B cell (primary cell): ENCODE measurements around the gene RNF17. TPM values are rescaled to one million over a fixed set of nuclear protein-coding genes. Genes with fewer than 3 reads are reported as not detected.

Experiments used
- ATAC-seq: fragments of 200-7000 bp; cut with Tn5 transposase; one replicate; pipeline ENCODE4 v1.10.0; 2021; ENCODE audit warnings: low read depth, mild to moderate bottlenecking, moderate number of reproducible peaks, moderate library complexity
- CTCF ChIA-PET: fragments of 350-600 bp; sonication (Branson Sonifier 250); formaldehyde crosslinking; loops from one replicate; lab custom pipeline; 2021; ENCODE audit warnings: antibody characterized with exemption, inconsistent platforms; lab: Charles Lee
- POLR2A ChIA-PET: fragments of 350-600 bp; sonication (Branson Sonifier 250); formaldehyde crosslinking; loops from one replicate; lab custom pipeline; 2021; ENCODE audit warnings: antibody characterized with exemption; lab: Charles Lee
- DNase-seq: peaks from one replicate; pipeline ENCODE4 v3.0.0; 2013
- H2AFZ ChIP-seq: 2 replicates; pipeline ENCODE4 v1.6.1; 2012; ENCODE audit warnings: mild to moderate bottlenecking, low read depth, low read length; ENCODE audit not compliant: insufficient read depth, poor library complexity, severe bottlenecking
- H3K27ac ChIP-seq, 2 donors: 1 replicate in 1 of 2; 2 replicates in 1 of 2; pipeline ENCODE4 v1.5.1; 2012 to 2013; ENCODE audit warnings: low read length in 2 of 2, mild to moderate bottlenecking in 2 of 2, moderate library complexity in 1 of 2
- H3K27me3 ChIP-seq, 4 experiments: fragments of 200-600 bp in 1 of 4; sonication (generic) in 1 of 4; replicated peaks in 1 of 4; 1 replicate in 2 of 4; 2 replicates in 2 of 4; pipeline versions ENCODE4 v1.6.1 to v1.7.0; 2013 to 2016; ENCODE audit warnings: low read length in 3 of 4, mild to moderate bottlenecking in 2 of 4, mixed read lengths in 1 of 4, moderate library complexity in 1 of 4; ENCODE audit not compliant: insufficient read depth in 4 of 4, control insufficient read depth in 3 of 4; ENCODE audit errors: control extremely low read depth in 1 of 4
- H3K36me3 ChIP-seq, 2 experiments: replicated peaks in 1 of 2; 1 replicate in 1 of 2; 2 replicates in 1 of 2; pipeline versions ENCODE4 v1.6.1 to v1.7.1; 2013; ENCODE audit warnings: low read length in 1 of 2; ENCODE audit not compliant: insufficient read depth in 2 of 2, control insufficient read depth in 1 of 2; ENCODE audit errors: control extremely low read depth in 1 of 2, extremely low read depth in 1 of 2
- H3K4me1 ChIP-seq, 2 donors: fragments of 200-600 bp in 1 of 2; sonication (generic) in 1 of 2; 1 replicate in 1 of 2; 2 replicates in 1 of 2; pipeline versions ENCODE4 v1.5.1 to v1.6.1; 2013 to 2017; ENCODE audit warnings: low read length in 2 of 2; ENCODE audit not compliant: control insufficient read depth in 2 of 2, insufficient read depth in 2 of 2
- H3K4me2 ChIP-seq: replicated peaks from 2 replicates; pipeline ENCODE3; 2012; ENCODE audit warnings: mild to moderate bottlenecking, low read depth, low read length; ENCODE audit not compliant: poor library complexity, severe bottlenecking
- H3K4me3 ChIP-seq, 5 experiments: fragments of 200-600 bp in 1 of 5; sonication (generic) in 1 of 5; 1 replicate in 3 of 5; 2 replicates in 2 of 5; pipeline versions ENCODE4 v1.5.1 to v1.7.0; 2011 to 2016; ENCODE audit warnings: low read length in 4 of 5, mild to moderate bottlenecking in 4 of 5, low read depth in 2 of 5, control low read depth in 1 of 5, moderate library complexity in 1 of 5; ENCODE audit not compliant: insufficient read depth in 1 of 5; ENCODE audit errors: control extremely low read depth in 1 of 5, extremely low read depth in 1 of 5
- H3K79me2 ChIP-seq: fragments of 200-600 bp; sonication (generic); one replicate; pipeline ENCODE4 v1.6.0; 2016; ENCODE audit warnings: low read length; ENCODE audit not compliant: control insufficient read depth, insufficient read depth
- H3K9ac ChIP-seq: fragments of 200-600 bp; sonication (generic); 2 replicates; pipeline ENCODE4 v1.6.1; 2017; ENCODE audit warnings: mild to moderate bottlenecking, low read length, moderate library complexity
- H3K9me3 ChIP-seq, 3 donors: one replicate each; pipeline versions ENCODE4 v1.6.1 to v1.7.1; 2013; ENCODE audit warnings: low read length in 2 of 3; ENCODE audit not compliant: control insufficient read depth in 2 of 3, insufficient read depth in 1 of 3; ENCODE audit errors: control extremely low read depth in 1 of 3
- H4K20me1 ChIP-seq: 2 replicates; pipeline ENCODE4 v1.6.0; 2012; ENCODE audit warnings: mild to moderate bottlenecking, low read length; ENCODE audit not compliant: insufficient read depth, control insufficient read depth, poor library complexity, severe bottlenecking
- H3K27ac Mint-ChIP-seq: one replicate; pipeline ENCODE4 v1.8.0; 2021; ENCODE audit warnings: mixed read lengths
- H3K27me3 Mint-ChIP-seq: one replicate; pipeline ENCODE4 v1.8.0; 2021; ENCODE audit warnings: mixed read lengths
- H3K4me1 Mint-ChIP-seq: one replicate; pipeline ENCODE4 v1.8.0; 2021; ENCODE audit warnings: mixed read lengths
- H3K4me3 Mint-ChIP-seq: one replicate; pipeline ENCODE4 v1.8.0; 2021; ENCODE audit warnings: mixed read lengths
- H3K9me3 Mint-ChIP-seq: one replicate; pipeline ENCODE4 v1.8.0; 2022; ENCODE audit warnings: mixed read lengths; ENCODE audit not compliant: insufficient read depth
- EZH2 ChIP-seq: IDR thresholded peaks from 2 replicates; pipeline ENCODE4 v1.6.1; 2012; ENCODE audit warnings: borderline replicate concordance, low read depth, mild to moderate bottlenecking, moderate library complexity, low read length; ENCODE audit not compliant: insufficient read depth, poor library complexity, severe bottlenecking
- WGBS: methylation state at CpG from one replicate; pipeline ENCODE4 v1.1.5; 2013; ENCODE audit warnings: missing lambda C conversion rate; ENCODE audit not compliant: insufficient coverage; 5-methylcytosine and 5-hydroxymethylcytosine counted together
- intact Hi-C: fragments of 100-400 bp; cut with micrococcal nuclease; formaldehyde crosslinking; loops from one replicate; pipeline ENCODE4 v1.10.0; 2022
- polyA plus RNA-seq: library from polyadenylated mRNA; depleted of rRNA; stranded (reverse); fragments of >200 nt; gene quantifications from 2 replicates; pipeline ENCODE4 v1.2.3, GENCODE V29; 2012
- total RNA-seq, 2 donors: library from RNA; stranded (reverse); fragments of 120-200 nt in 1 of 2; gene quantifications; 1 replicate in 1 of 2; 2 replicates in 1 of 2; pipeline versions ENCODE4 v1.2.3 to v1.2.4, GENCODE V29; 2013 to 2022
- TF ChIP-seq, protein P1 (sequence below): fragments of 200-600 bp; IDR thresholded peaks from one replicate; pipeline ENCODE4 v1.8.0; 2022; ENCODE audit warnings: antibody characterized with exemption, mild to moderate bottlenecking

Gene RNF17
- total and polyA plus RNA-seq, 2 donors (not counting 1 experiment from before 2014, with no cell fraction given) = 0.12 TPM; not detected in 1

DNA sequence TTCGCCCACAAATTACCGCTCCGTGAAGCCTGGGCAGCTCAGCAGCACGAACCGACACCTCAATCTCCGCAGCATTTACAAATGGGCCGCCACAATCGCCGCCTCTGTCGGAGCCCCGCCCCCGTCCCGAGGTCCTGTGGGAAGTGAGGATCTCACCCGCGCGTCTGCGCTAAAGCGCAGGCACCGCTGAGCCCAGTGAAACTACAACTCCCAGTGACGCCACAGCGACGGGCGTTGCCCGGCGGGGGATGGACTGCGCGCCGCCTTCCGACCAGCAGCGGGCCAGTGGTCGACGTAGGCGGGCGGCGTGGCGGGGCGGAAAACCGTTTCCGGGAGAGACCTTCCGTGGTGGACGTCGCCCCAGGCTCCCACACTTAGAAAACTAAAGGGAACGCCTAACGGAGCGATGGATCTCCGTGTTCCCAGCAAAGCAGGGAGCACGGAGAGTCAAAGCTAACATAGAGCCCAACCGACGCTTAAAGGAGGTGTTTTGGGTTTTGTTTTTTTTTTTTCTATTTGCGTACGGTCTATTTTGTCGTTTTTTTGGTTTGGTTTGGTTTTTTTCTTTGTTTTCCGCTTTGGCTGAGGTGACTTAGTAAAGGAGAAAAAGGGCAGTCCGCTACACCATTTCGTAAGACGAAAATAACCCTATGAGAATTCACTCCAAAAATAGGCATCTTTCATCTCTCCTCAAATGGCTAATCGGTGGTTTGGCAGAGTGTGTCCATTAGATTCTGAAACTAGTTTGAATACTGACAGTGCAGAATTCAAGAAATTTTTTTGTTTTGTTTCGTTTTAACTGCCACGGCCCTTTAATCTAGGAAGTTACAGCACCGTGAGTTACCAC lies 159.0 kb downstream of the RNF17 start:
- ChIA-PET POLR2A (no interaction called here), CTCF (interaction anchor here (1.2 kb wide), 1 partner anchor 57 kb away, joined by 3 read pairs; no protein-coding TSS in a partner anchor)
- under 1% methylated on average over 52 of the region's 60 CpGs for WGBS
- H3K27ac Mint-ChIP-seq = peak overlapping the region; percentile 99
- Histone ChIP-seq H3K27me3 (no peaks in the 10 kb centered on the region), H3K4me2 (peak overlapping the region; percentile 90), H3K27ac (peak overlapping the region; percentile 98), H3K4me3 (peak overlapping the region; percentile 94 to 96 (median 95)), H3K4me1 (peaks cover 5 to 11% of the 10 kb centered on the region in 2 donors), H2AFZ (peak overlapping the region; percentile 99), H3K36me3 (no peaks in the 10 kb centered on the region), H3K9me3 (no peaks in the 10 kb centered on the region), H4K20me1 (no peaks in the 10 kb centered on the region), H3K9ac (peak overlapping the region; percentile 97), H3K79me2 (peaks cover 41% of the 10 kb centered on the region)
- intact Hi-C loops = loop anchor here (2.0 to 10.0 kb wide), 6 partner anchors 379 to 1862 kb away; partner anchors contain the start of gene NUP58
- TF ChIP-seq, protein P1, sequence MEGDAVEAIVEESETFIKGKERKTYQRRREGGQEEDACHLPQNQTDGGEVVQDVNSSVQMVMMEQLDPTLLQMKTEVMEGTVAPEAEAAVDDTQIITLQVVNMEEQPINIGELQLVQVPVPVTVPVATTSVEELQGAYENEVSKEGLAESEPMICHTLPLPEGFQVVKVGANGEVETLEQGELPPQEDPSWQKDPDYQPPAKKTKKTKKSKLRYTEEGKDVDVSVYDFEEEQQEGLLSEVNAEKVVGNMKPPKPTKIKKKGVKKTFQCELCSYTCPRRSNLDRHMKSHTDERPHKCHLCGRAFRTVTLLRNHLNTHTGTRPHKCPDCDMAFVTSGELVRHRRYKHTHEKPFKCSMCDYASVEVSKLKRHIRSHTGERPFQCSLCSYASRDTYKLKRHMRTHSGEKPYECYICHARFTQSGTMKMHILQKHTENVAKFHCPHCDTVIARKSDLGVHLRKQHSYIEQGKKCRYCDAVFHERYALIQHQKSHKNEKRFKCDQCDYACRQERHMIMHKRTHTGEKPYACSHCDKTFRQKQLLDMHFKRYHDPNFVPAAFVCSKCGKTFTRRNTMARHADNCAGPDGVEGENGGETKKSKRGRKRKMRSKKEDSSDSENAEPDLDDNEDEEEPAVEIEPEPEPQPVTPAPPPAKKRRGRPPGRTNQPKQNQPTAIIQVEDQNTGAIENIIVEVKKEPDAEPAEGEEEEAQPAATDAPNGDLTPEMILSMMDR = peak; percentile 16
- TF ChIP-seq EZH2 = no peak
- peak overlapping the region; percentile 97 for H3K4me3 Mint-ChIP-seq
- peaks cover 15% of the 10 kb centered on the region for H3K4me1 Mint-ChIP-seq
- H3K9me3 Mint-ChIP-seq = no peaks in the 10 kb centered on the region
- no peaks in the 10 kb centered on the region for H3K27me3 Mint-ChIP-seq
- peak; percentile 98 for ATAC-seq
- DNase-seq = peak; percentile 96
